Sigmoid colon (tissue), 4 donors: Measurements from ENCODE around the gene SPDYE2.
"Not testable (repeated sequence)": the region's sequence is repeated elsewhere in the genome, so short reads cannot be mapped to it uniquely, and the experiment has no call there.

Experiments used
- POLR2A ChIP-seq, 2 donors: fragments of 450-650 bp; IDR thresholded peaks; one replicate each; pipeline ENCODE4 v1.6.1; 2016; ENCODE audit warnings: antibody characterized with exemption in 2 of 2, mild to moderate bottlenecking in 2 of 2, moderate library complexity in 2 of 2
- POLR2AphosphoS5 ChIP-seq, 4 donors: sonication (generic); formaldehyde crosslinking; IDR thresholded peaks; one replicate each; pipeline ENCODE4 v1.6.1; 2017; ENCODE audit warnings: antibody characterized with exemption in 4 of 4
- TF ChIP-seq, protein P1 (sequence below), 4 experiments: fragments of 450-650 bp in 3 of 4; fragments of 200-600 bp in 1 of 4; IDR thresholded peaks; one replicate each; pipeline ENCODE4 v1.5.1; 2016 to 2019; ENCODE audit warnings: antibody characterized with exemption in 4 of 4, mild to moderate bottlenecking in 3 of 4, moderate library complexity in 2 of 4

DNA sequence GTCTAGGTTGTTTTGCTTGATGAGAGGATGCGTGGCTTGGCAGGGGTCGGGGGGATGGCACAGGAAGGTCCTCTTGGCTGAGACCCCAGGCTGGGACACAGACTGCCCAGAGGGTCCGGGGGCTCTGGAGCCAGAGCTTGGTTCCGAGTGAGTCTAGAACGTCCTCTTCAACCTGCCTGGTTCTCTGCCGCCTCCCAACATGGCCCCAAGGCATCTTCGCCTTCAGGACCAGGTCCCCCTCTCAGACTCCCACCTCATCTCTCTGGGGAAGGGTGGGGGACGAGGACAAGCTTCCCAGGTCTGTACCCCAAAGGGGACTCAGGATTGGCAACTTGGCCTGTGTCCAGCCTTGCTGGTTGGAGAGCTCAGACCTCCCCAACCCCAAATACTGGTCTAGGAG, 8.9 kb upstream of the SPDYE2 start:
- TF ChIP-seq POLR2AphosphoS5, POLR2A (IDR thresholded peaks at IDR 0.05): not testable (repeated sequence)
- TF ChIP-seq, protein P1, sequence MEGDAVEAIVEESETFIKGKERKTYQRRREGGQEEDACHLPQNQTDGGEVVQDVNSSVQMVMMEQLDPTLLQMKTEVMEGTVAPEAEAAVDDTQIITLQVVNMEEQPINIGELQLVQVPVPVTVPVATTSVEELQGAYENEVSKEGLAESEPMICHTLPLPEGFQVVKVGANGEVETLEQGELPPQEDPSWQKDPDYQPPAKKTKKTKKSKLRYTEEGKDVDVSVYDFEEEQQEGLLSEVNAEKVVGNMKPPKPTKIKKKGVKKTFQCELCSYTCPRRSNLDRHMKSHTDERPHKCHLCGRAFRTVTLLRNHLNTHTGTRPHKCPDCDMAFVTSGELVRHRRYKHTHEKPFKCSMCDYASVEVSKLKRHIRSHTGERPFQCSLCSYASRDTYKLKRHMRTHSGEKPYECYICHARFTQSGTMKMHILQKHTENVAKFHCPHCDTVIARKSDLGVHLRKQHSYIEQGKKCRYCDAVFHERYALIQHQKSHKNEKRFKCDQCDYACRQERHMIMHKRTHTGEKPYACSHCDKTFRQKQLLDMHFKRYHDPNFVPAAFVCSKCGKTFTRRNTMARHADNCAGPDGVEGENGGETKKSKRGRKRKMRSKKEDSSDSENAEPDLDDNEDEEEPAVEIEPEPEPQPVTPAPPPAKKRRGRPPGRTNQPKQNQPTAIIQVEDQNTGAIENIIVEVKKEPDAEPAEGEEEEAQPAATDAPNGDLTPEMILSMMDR (IDR thresholded peaks at IDR 0.05), result not testable (repeated sequence)
